HepG2 (cell line): ENCODE measurements around the gene AUH. TPM values are rescaled to one million over a fixed set of nuclear protein-coding genes. Genes with fewer than 3 reads are reported as not detected.

Experiments
- FOSL2 ChIP-seq: sonication (generic); formaldehyde crosslinking; IDR thresholded peaks from 2 replicates; pipeline ENCODE4 v1.4.0; 2020; ENCODE audit warnings: missing genetic modification reagents
- HOXA3 ChIP-seq: sonication (generic); formaldehyde crosslinking; IDR thresholded peaks from 2 replicates; pipeline ENCODE4 v1.5.0; 2020; ENCODE audit warnings: missing genetic modification reagents
- PCBP1 ChIP-seq: fragments of 200-400 bp; formaldehyde crosslinking; IDR thresholded peaks from 2 replicates; pipeline ENCODE4 v1.6.1; 2017; ENCODE audit warnings: mild to moderate bottlenecking, low read depth, low read length, borderline replicate concordance
- PHB2 ChIP-seq: fragments of 450-650 bp; IDR thresholded peaks from 2 replicates; pipeline ENCODE4 v1.6.1; 2018; ENCODE audit not compliant: partially characterized antibody
- REL ChIP-seq: sonication (generic); formaldehyde crosslinking; conservative IDR thresholded peaks from 2 replicates; pipeline ENCODE4 v1.8.0; 2022; ENCODE audit warnings: mild to moderate bottlenecking, missing genetic modification reagents, moderate library complexity
- SOX5 ChIP-seq: IDR thresholded peaks from 2 replicates; pipeline ENCODE4 v1.6.1; 2016; ENCODE audit warnings: borderline replicate concordance
- ZNF598 ChIP-seq: sonication (generic); formaldehyde crosslinking; IDR thresholded peaks from 2 replicates; pipeline ENCODE4 v1.5.1; 2020; ENCODE audit warnings: mild to moderate bottlenecking, missing genetic modification reagents, borderline replicate concordance
- ZNF747 ChIP-seq: sonication (generic); formaldehyde crosslinking; IDR thresholded peaks from 2 replicates; pipeline ENCODE4 v1.8.1; 2023; ENCODE audit warnings: missing genetic modification reagents, mild to moderate bottlenecking, borderline replicate concordance
- ZNF75D ChIP-seq: sonication (generic); formaldehyde crosslinking; IDR thresholded peaks from 2 replicates; pipeline ENCODE4 v1.8.1; 2023; ENCODE audit warnings: missing genetic modification reagents, mild to moderate bottlenecking, borderline replicate concordance
- polyA plus RNA-seq, 8 experiments: library from polyadenylated mRNA; depleted of rRNA in 3 of 8; stranded (reverse) in 7 of 8; unstranded in 1 of 8; fragments of >200 nt; fragmentation: Illumina TruSeq in 4 of 8; extraction: Trizol in 4 of 8; gene quantifications; 2 replicates each; pipeline versions ENCODE4 v1.2.1 to v1.2.3, GENCODE V29; 2011 to 2016; ENCODE audit warnings: low read depth in 4 of 8, missing spikeins in 1 of 8, mixed read lengths in 1 of 8; ENCODE audit not compliant: insufficient read depth in 1 of 8
- total RNA-seq, 5 experiments: library from RNA; depleted of rRNA; stranded (reverse); fragments of >200 nt; fragmentation: Illumina TruSeq; extraction: Trizol; gene quantifications; 2 replicates each; pipeline ENCODE4 v1.2.3, GENCODE V29; 2016; ENCODE audit warnings: low read depth in 1 of 5
- TF ChIP-seq, protein P1 (sequence below): sonication (generic); formaldehyde crosslinking; IDR thresholded peaks from 2 replicates; pipeline ENCODE4 v1.4.0; 2020; ENCODE audit warnings: missing genetic modification reagents
- TF ChIP-seq, protein P2 (sequence below): sonication (generic); formaldehyde crosslinking; IDR thresholded peaks from 2 replicates; pipeline ENCODE4 v1.4.0; 2020; ENCODE audit warnings: missing genetic modification reagents
- TF ChIP-seq, protein P3 (sequence below): sonication (generic); formaldehyde crosslinking; IDR thresholded peaks from 2 replicates; pipeline ENCODE4 v1.4.0; 2020; ENCODE audit warnings: missing genetic modification reagents, borderline replicate concordance
- TF ChIP-seq, protein P4 (sequence below): sonication (generic); formaldehyde crosslinking; IDR thresholded peaks from 2 replicates; pipeline ENCODE4 v1.4.0; 2020; ENCODE audit warnings: missing genetic modification reagents, mild to moderate bottlenecking, borderline replicate concordance
- TF ChIP-seq, protein P5 (sequence below): sonication (generic); formaldehyde crosslinking; IDR thresholded peaks from 2 replicates; pipeline ENCODE4 v1.8.0; 2022; ENCODE audit warnings: low read depth, missing genetic modification reagents
- TF ChIP-seq, protein P6 (sequence below): IDR thresholded peaks from 2 replicates; pipeline ENCODE4 v1.6.1; 2016

The AUH gene
- total and polyA plus RNA-seq, 2 of the 13 experiments (the other 11 are each of a cell fraction or from before 2014, with no cell fraction given), result 25.8 to 31.9 TPM

DNA sequence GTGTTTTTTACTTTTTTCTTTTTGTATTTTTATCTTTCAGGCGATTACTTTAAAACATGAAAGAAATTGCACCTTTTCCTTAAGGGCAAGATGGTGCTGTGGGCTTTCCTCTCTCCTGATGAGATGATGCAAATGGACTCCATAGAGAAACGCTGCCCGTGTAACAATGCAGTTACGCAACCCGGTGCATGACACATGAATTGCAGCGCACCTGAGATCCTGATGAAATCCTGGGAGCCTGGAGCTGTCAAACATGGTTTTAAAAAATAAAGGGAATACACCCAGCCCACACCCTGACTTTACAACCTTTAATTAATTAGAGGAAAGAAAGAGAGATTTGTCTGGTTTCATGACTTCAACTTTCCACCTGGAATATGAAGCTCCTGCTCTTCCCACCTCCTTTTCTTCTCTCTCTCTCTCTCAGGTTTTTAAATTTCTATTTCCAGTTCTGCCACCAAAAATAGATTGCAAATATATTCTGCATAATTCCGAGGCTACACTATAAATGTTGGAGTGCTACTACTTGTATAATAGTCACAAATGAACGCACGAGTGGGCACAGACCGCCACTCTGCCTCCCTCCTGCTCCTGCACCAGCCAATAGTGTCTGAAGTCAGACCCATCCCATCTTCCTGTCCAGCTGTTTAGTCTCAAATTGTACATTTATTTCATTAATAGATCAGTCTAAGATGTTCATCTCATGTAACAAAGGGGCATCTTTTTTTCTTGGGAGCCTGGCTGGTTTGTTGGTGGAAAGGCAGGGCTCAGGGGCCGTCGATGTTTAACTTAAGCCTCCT, 179.1 kb downstream of the AUH start (continued):
- TF ChIP-seq, protein P1, sequence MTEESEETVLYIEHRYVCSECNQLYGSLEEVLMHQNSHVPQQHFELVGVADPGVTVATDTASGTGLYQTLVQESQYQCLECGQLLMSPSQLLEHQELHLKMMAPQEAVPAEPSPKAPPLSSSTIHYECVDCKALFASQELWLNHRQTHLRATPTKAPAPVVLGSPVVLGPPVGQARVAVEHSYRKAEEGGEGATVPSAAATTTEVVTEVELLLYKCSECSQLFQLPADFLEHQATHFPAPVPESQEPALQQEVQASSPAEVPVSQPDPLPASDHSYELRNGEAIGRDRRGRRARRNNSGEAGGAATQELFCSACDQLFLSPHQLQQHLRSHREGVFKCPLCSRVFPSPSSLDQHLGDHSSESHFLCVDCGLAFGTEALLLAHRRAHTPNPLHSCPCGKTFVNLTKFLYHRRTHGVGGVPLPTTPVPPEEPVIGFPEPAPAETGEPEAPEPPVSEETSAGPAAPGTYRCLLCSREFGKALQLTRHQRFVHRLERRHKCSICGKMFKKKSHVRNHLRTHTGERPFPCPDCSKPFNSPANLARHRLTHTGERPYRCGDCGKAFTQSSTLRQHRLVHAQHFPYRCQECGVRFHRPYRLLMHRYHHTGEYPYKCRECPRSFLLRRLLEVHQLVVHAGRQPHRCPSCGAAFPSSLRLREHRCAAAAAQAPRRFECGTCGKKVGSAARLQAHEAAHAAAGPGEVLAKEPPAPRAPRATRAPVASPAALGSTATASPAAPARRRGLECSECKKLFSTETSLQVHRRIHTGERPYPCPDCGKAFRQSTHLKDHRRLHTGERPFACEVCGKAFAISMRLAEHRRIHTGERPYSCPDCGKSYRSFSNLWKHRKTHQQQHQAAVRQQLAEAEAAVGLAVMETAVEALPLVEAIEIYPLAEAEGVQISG, result peak; percentile 29; the same call in 1 of the 2 replicates
- TF ChIP-seq, protein P2, sequence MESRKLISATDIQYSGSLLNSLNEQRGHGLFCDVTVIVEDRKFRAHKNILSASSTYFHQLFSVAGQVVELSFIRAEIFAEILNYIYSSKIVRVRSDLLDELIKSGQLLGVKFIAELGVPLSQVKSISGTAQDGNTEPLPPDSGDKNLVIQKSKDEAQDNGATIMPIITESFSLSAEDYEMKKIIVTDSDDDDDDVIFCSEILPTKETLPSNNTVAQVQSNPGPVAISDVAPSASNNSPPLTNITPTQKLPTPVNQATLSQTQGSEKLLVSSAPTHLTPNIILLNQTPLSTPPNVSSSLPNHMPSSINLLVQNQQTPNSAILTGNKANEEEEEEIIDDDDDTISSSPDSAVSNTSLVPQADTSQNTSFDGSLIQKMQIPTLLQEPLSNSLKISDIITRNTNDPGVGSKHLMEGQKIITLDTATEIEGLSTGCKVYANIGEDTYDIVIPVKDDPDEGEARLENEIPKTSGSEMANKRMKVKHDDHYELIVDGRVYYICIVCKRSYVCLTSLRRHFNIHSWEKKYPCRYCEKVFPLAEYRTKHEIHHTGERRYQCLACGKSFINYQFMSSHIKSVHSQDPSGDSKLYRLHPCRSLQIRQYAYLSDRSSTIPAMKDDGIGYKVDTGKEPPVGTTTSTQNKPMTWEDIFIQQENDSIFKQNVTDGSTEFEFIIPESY (CRISPR knock-in tag), result peak; percentile 90
- no peak for TF ChIP-seq PHB2
- no peak for TF ChIP-seq ZNF747 (CRISPR knock-in tag)
- TF ChIP-seq ZNF598, result no peak
- no peak for TF ChIP-seq REL (CRISPR knock-in tag)
- TF ChIP-seq, protein P3, sequence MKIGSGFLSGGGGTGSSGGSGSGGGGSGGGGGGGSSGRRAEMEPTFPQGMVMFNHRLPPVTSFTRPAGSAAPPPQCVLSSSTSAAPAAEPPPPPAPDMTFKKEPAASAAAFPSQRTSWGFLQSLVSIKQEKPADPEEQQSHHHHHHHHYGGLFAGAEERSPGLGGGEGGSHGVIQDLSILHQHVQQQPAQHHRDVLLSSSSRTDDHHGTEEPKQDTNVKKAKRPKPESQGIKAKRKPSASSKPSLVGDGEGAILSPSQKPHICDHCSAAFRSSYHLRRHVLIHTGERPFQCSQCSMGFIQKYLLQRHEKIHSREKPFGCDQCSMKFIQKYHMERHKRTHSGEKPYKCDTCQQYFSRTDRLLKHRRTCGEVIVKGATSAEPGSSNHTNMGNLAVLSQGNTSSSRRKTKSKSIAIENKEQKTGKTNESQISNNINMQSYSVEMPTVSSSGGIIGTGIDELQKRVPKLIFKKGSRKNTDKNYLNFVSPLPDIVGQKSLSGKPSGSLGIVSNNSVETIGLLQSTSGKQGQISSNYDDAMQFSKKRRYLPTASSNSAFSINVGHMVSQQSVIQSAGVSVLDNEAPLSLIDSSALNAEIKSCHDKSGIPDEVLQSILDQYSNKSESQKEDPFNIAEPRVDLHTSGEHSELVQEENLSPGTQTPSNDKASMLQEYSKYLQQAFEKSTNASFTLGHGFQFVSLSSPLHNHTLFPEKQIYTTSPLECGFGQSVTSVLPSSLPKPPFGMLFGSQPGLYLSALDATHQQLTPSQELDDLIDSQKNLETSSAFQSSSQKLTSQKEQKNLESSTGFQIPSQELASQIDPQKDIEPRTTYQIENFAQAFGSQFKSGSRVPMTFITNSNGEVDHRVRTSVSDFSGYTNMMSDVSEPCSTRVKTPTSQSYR (CRISPR knock-in tag), result no peak
- peak; percentile 61 for TF ChIP-seq HOXA3 (CRISPR knock-in tag)
- peak; percentile 96 for TF ChIP-seq FOSL2
- peak; percentile 67; the same call in 1 of the 2 replicates for TF ChIP-seq SOX5 (CRISPR knock-in tag)
- TF ChIP-seq, protein P4, sequence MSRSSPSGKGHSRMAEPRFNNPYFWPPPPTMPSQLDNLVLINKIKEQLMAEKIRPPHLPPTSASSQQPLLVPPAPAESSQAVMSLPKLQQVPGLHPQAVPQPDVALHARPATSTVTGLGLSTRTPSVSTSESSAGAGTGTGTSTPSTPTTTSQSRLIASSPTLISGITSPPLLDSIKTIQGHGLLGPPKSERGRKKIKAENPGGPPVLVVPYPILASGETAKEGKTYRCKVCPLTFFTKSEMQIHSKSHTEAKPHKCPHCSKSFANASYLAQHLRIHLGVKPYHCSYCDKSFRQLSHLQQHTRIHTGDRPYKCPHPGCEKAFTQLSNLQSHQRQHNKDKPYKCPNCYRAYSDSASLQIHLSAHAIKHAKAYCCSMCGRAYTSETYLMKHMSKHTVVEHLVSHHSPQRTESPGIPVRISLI (CRISPR knock-in tag), result no peak
- TF ChIP-seq PCBP1, result no peak
- no peak for TF ChIP-seq ZNF75D (CRISPR knock-in tag)
- TF ChIP-seq, protein P5, sequence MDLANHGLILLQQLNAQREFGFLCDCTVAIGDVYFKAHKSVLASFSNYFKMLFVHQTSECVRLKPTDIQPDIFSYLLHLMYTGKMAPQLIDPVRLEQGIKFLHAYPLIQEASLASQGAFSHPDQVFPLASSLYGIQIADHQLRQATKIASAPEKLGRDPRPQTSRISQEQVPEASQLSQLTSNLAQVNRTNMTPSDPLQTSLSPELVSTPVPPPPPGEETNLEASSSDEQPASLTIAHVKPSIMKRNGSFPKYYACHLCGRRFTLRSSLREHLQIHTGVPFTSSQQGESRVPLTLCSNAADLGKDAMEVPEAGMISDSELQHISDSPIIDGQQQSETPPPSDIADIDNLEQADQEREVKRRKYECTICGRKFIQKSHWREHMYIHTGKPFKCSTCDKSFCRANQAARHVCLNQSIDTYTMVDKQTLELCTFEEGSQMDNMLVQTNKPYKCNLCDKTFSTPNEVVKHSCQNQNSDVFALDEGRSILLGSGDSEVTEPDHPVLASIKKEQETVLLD (CRISPR knock-in tag), result no peak
- TF ChIP-seq, protein P6, sequence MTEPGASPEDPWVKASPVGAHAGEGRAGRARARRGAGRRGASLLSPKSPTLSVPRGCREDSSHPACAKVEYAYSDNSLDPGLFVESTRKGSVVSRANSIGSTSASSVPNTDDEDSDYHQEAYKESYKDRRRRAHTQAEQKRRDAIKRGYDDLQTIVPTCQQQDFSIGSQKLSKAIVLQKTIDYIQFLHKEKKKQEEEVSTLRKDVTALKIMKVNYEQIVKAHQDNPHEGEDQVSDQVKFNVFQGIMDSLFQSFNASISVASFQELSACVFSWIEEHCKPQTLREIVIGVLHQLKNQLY (CRISPR knock-in tag), result no peak
